Natural killer cell (primary cell): ENCODE measurements around the gene ADGRD1. TPM values are rescaled to one million over a fixed set of nuclear protein-coding genes. Genes with fewer than 3 reads are reported as not detected.

Experiments used
- ATAC-seq, 3 donors: fragments of 150-1000 bp in 2 of 3; fragments of 200-7000 bp in 1 of 3; cut with Tn5 transposase; 1 replicate in 1 of 3; 2 replicates in 2 of 3; pipeline ENCODE4 v1.10.0; 2021; ENCODE audit warnings: mild to moderate bottlenecking in 2 of 3, moderate library complexity in 2 of 3
- DNase-seq, 2 donors: peaks; one replicate each; pipeline versions ENCODE4 v3.0.0 to v3.0.0-alpha.2; 2013 to 2021; ENCODE audit warnings: mixed read lengths in 1 of 2
- H3K27ac ChIP-seq: one replicate; pipeline ENCODE4 v1.5.1; 2013; ENCODE audit warnings: mild to moderate bottlenecking, low read length
- H3K27me3 ChIP-seq: one replicate; pipeline ENCODE4 v1.6.1; 2013; ENCODE audit warnings: low read length; ENCODE audit not compliant: control insufficient read depth, insufficient read depth
- H3K36me3 ChIP-seq: one replicate; pipeline ENCODE4 v1.6.1; 2013; ENCODE audit warnings: low read length; ENCODE audit not compliant: control insufficient read depth, insufficient read depth
- H3K4me1 ChIP-seq: one replicate; pipeline ENCODE4 v1.6.1; 2013; ENCODE audit warnings: low read length; ENCODE audit not compliant: control insufficient read depth, insufficient read depth
- H3K4me3 ChIP-seq: one replicate; pipeline ENCODE4 v1.5.1; 2013; ENCODE audit warnings: low read length
- H3K9me3 ChIP-seq: one replicate; pipeline ENCODE4 v1.6.1; 2013; ENCODE audit warnings: low read length; ENCODE audit not compliant: control insufficient read depth, insufficient read depth
- H3K27ac Mint-ChIP-seq, 2 donors: one replicate each; pipeline ENCODE4 v1.8.0; 2022; ENCODE audit warnings: mild to moderate bottlenecking in 2 of 2, mixed read lengths in 2 of 2, moderate library complexity in 1 of 2
- H3K27me3 Mint-ChIP-seq, 2 donors: one replicate each; pipeline ENCODE4 v1.8.0; 2022; ENCODE audit warnings: low read depth in 2 of 2, mixed read lengths in 2 of 2
- H3K36me3 Mint-ChIP-seq: one replicate; pipeline ENCODE4 v1.8.0; 2022; ENCODE audit warnings: mixed read lengths
- H3K4me1 Mint-ChIP-seq, 2 donors: one replicate each; pipeline ENCODE4 v1.8.0; 2022; ENCODE audit warnings: mixed read lengths in 2 of 2
- H3K4me3 Mint-ChIP-seq: one replicate; pipeline ENCODE4 v1.8.0; 2022; ENCODE audit warnings: mild to moderate bottlenecking, moderate library complexity, mixed read lengths
- H3K9me3 Mint-ChIP-seq, 2 donors: one replicate each; pipeline ENCODE4 v1.8.0; 2022; ENCODE audit warnings: mixed read lengths in 2 of 2
- CTCF ChIP-seq: fragments of 200-600 bp; IDR thresholded peaks from one replicate; pipeline ENCODE4 v1.8.0; 2022; ENCODE audit warnings: antibody characterized with exemption
- WGBS: methylation state at CpG from one replicate; pipeline ENCODE4 v1.1.7; 2013; ENCODE audit warnings: missing lambda C conversion rate; ENCODE audit not compliant: insufficient coverage; 5-methylcytosine and 5-hydroxymethylcytosine counted together
- intact Hi-C: fragments of 100-400 bp; cut with micrococcal nuclease; formaldehyde crosslinking; loops from one replicate; pipeline ENCODE4 v1.14.2; 2022
- total RNA-seq, 4 donors: library from RNA; stranded (reverse); fragments of 120-200 nt in 1 of 4; gene quantifications; one replicate each; pipeline versions ENCODE4 v1.2.3 to v1.2.4, GENCODE V29; 2013 to 2022

The ADGRD1 gene
- total RNA-seq, 3 donors from 2014 or later (not counting 1 experiment from before 2014, with no cell fraction given): 0.50 to 3.9 (median 1.4) TPM

GRCh38 chr12:130919086-130919485 lies 34.6 kb upstream of the ADGRD1 start:
- Histone ChIP-seq H3K27me3 (peaks cover 3% of the 10 kb centered on the region), H3K36me3 (no peaks in the 10 kb centered on the region), H3K4me3 (no peak overlapping the region), H3K9me3 (no peaks in the 10 kb centered on the region), H3K4me1 (no peaks in the 10 kb centered on the region), H3K27ac (no peak overlapping the region)
- H3K27ac Mint-ChIP-seq: no peak overlapping the region
- no peak for TF ChIP-seq CTCF
- peaks cover 0 to 5% of the 10 kb centered on the region in 2 donors for H3K4me1 Mint-ChIP-seq
- 38% methylated on average over 1 of the region's 1 CpG for WGBS
- intact Hi-C loops: no loop called here
- no peak for ATAC-seq
- H3K4me3 Mint-ChIP-seq: no peak overlapping the region
- H3K36me3 Mint-ChIP-seq: no peaks in the 10 kb centered on the region
- peaks cover 37 to 68% of the 10 kb centered on the region in 2 donors for H3K27me3 Mint-ChIP-seq
- no peak for DNase-seq
- H3K9me3 Mint-ChIP-seq: no peaks in the 10 kb centered on the region

- ATAC-seq: no peak
- H3K27ac ChIP-seq: no peak overlapping the region
- DNase-seq: no peak
- H3K27me3 Mint-ChIP-seq: peaks cover 37 to 61% of the 10 kb centered on the region in 2 donors
- WGBS: 68% methylated on average over 15 of the region's 15 CpGs
- H3K27ac Mint-ChIP-seq: no peak overlapping the region
- no peak overlapping the region for H3K4me3 ChIP-seq
- intact Hi-C loops: no loop called here
- H3K27me3 ChIP-seq: peaks cover 3% of the 10 kb centered on the region
- no peak for TF ChIP-seq CTCF
- no peaks in the 10 kb centered on the region for H3K4me1 ChIP-seq
- H3K9me3 Mint-ChIP-seq: no peaks in the 10 kb centered on the region
- H3K36me3 Mint-ChIP-seq: no peaks in the 10 kb centered on the region
- no peaks in the 10 kb centered on the region for H3K9me3 ChIP-seq
- H3K4me1 Mint-ChIP-seq: peaks cover 0 to 5% of the 10 kb centered on the region in 2 donors
- no peaks in the 10 kb centered on the region for H3K36me3 ChIP-seq
- H3K4me3 Mint-ChIP-seq: no peak overlapping the region
These were observed 33.5 kb upstream of the ADGRD1 start for GRCh38 chr12:130920119-130920703.

GRCh38 chr12:130920723-130921381 lies 32.9 kb upstream of the ADGRD1 start:
- no peak overlapping the region for H3K27ac ChIP-seq
- intact Hi-C loops: no loop called here
- H3K36me3 Mint-ChIP-seq: no peaks in the 10 kb centered on the region
- H3K4me1 ChIP-seq: no peaks in the 10 kb centered on the region
- no peak overlapping the region for H3K4me3 ChIP-seq
- H3K4me3 Mint-ChIP-seq: no peak overlapping the region
- no peak overlapping the region for H3K27ac Mint-ChIP-seq
- TF ChIP-seq CTCF: no peak
- no peak for DNase-seq
- peaks cover 37 to 61% of the 10 kb centered on the region in 2 donors for H3K27me3 Mint-ChIP-seq
- no peaks in the 10 kb centered on the region for H3K36me3 ChIP-seq
- no peak for ATAC-seq
- H3K9me3 ChIP-seq: no peaks in the 10 kb centered on the region
- 75% methylated on average over 8 of the region's 8 CpGs for WGBS
- H3K4me1 Mint-ChIP-seq: peaks cover 0 to 5% of the 10 kb centered on the region in 2 donors
- H3K27me3 ChIP-seq: peaks cover 3% of the 10 kb centered on the region
- H3K9me3 Mint-ChIP-seq: no peaks in the 10 kb centered on the region
